Activated B cell treated with CpG ODN at 0.5 μM for 24 hours (primary cell): ENCODE measurements around the gene LAMA5. TPM values are rescaled to one million over a fixed set of nuclear protein-coding genes. Genes with fewer than 3 reads are reported as not detected.
A peak's percentile ranks its signal among the peaks of the same experiment; 100 is the strongest.

Experiments used
- ATAC-seq: fragments of 200-7000 bp; cut with Tn5 transposase; one replicate; pipeline ENCODE4 v1.10.0; 2021; ENCODE audit warnings: low read depth, mild to moderate bottlenecking, moderate library complexity
- CTCF ChIA-PET: fragments of 350-600 bp; sonication (Branson Sonifier 250); formaldehyde crosslinking; loops from one replicate; lab custom pipeline; 2021; ENCODE audit warnings: antibody characterized with exemption; lab: Charles Lee
- POLR2A ChIA-PET: fragments of 350-600 bp; sonication (Branson Sonifier 250); formaldehyde crosslinking; loops from one replicate; lab custom pipeline; 2021; ENCODE audit warnings: antibody characterized with exemption; lab: Charles Lee
- DNase-seq: peaks from one replicate; pipeline ENCODE4 v3.0.0; 2022
- H3K27ac Mint-ChIP-seq: one replicate; pipeline ENCODE4 v1.8.0; 2020; ENCODE audit warnings: mixed read lengths
- H3K27me3 Mint-ChIP-seq: one replicate; pipeline ENCODE4 v1.8.0; 2021; ENCODE audit warnings: mixed read lengths
- H3K36me3 Mint-ChIP-seq: one replicate; pipeline ENCODE4 v1.8.0; 2021; ENCODE audit warnings: low read depth, mixed read lengths
- H3K4me1 Mint-ChIP-seq: one replicate; pipeline ENCODE4 v1.8.0; 2021; ENCODE audit warnings: mixed read lengths
- H3K4me3 Mint-ChIP-seq: one replicate; pipeline ENCODE4 v1.8.0; 2020; ENCODE audit warnings: mild to moderate bottlenecking, mixed read lengths
- H3K9me3 Mint-ChIP-seq: one replicate; pipeline ENCODE4 v1.8.0; 2020; ENCODE audit warnings: mixed read lengths
- intact Hi-C: fragments of 100-400 bp; cut with micrococcal nuclease; formaldehyde crosslinking; loops from one replicate; pipeline ENCODE4 v1.15.1; 2024
- total RNA-seq: library from RNA; stranded (reverse); gene quantifications from 2 replicates; pipeline ENCODE4 v1.2.3, GENCODE V29; 2022
- TF ChIP-seq, protein P1 (sequence below): fragments of 200-600 bp; IDR thresholded peaks from one replicate; pipeline ENCODE4 v1.8.0; 2022; ENCODE audit warnings: antibody characterized with exemption, mild to moderate bottlenecking

LAMA5 gene
- total RNA-seq, 1 donor from 2014 or later = 24.8 TPM

DNA sequence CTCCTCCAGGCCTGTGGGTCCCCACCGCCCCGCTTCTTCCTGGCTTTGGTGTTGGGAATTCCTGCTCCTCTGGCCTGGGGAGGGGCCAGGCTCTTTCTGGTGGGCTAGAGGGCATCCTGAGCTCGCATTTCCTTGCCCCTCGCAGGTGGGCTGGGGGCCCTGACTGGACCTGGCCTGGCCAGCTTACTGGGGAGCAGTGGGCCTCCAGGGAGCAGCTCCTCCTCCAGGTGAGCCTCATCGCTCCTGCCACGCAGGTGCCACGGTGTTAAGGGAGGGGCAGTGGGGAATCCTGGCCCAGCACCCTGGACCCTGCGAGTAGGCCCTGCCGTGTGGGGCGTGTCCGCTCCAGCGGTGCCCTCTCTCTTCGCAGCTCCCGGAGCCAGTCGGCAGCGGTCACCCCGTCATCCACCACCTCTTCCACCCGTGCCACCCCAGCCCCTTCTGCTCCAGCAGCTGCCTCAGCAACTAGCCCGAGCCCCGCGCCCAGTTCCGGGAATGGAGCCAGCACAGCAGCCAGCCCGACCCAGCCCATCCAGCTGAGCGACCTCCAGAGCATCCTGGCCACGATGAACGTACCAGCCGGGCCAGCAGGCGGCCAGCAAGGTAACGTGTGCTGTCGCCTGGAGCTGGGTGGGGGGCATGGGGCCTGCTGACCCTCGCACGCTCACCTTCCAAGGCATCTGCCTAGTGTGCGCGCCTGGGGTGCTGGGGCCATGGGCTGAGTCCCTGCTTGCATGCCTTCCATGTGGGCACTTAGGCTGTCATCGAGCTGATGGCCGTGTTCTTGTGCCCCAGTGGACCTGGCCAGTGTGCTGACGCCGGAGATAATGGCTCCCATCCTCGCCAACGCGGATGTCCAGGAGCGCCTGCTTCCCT lies 59.6 kb downstream of the LAMA5 start:
- ChIA-PET CTCF (interaction anchor here (1.5 kb wide), 1 partner anchor 75 kb away, joined by 4 read pairs; no protein-coding TSS in a partner anchor), POLR2A (no interaction called here)
- Mint-ChIP-seq H3K27me3 (no peaks in the 10 kb centered on the region), H3K27ac (no peak overlapping the region), H3K36me3 (peaks cover 47% of the 10 kb centered on the region), H3K9me3 (no peaks in the 10 kb centered on the region), H3K4me1 (peaks cover 22% of the 10 kb centered on the region), H3K4me3 (no peak overlapping the region)
- intact Hi-C loops = no loop called here
- DNase-seq (no peak), ATAC-seq (no peak)
- TF ChIP-seq, protein P1, sequence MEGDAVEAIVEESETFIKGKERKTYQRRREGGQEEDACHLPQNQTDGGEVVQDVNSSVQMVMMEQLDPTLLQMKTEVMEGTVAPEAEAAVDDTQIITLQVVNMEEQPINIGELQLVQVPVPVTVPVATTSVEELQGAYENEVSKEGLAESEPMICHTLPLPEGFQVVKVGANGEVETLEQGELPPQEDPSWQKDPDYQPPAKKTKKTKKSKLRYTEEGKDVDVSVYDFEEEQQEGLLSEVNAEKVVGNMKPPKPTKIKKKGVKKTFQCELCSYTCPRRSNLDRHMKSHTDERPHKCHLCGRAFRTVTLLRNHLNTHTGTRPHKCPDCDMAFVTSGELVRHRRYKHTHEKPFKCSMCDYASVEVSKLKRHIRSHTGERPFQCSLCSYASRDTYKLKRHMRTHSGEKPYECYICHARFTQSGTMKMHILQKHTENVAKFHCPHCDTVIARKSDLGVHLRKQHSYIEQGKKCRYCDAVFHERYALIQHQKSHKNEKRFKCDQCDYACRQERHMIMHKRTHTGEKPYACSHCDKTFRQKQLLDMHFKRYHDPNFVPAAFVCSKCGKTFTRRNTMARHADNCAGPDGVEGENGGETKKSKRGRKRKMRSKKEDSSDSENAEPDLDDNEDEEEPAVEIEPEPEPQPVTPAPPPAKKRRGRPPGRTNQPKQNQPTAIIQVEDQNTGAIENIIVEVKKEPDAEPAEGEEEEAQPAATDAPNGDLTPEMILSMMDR = no peak

DNA sequence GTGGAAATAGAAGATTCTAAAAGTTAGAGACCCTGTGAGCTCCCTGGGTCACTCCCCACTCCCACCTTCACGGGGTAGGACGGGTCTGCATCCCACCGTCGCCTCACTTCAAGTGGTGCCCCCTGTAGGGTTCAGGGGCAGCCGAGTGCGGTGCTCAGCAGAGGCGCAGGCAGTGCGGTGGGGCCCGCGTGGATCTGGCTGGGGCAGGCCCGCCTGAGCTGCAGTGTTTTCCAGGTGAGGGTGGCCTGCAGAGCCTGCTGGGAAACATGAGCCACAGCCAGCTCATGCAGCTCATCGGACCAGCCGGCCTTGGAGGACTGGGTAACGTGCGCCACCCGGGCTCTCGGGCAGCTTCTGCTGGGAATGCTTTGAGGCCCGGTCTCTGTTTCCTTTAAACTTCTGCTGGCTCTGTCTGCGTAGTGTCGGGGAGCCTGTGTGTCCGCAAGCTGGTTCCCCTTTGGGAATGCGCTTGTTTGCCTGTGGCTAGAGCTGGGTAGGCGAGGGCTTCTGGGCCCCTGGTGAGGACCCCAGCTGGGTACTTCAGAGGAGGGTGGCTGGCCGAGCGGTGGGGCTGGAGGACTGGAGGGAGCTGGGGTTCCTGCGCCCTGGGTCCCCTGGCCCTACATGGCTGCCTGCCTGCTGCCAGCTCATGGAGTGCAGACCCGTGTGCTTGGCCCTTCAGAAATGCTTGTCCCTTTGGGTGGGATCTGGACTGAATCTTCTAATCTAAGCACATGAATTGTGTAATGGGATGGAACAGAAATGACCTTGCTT lies 60.5 kb downstream of the LAMA5 start:
- intact Hi-C loops = no loop called here
- DNase-seq (no peak), ATAC-seq (no peak)
- TF ChIP-seq, protein P1 = no peak
- POLR2A ChIA-PET = interaction anchor here (1.1 kb wide), 1 partner anchor 61 kb away, joined by 3 read pairs; no protein-coding TSS in a partner anchor
- Mint-ChIP-seq H3K27me3 (no peaks in the 10 kb centered on the region), H3K4me3 (no peak overlapping the region), H3K4me1 (peaks cover 26% of the 10 kb centered on the region), H3K27ac (no peak overlapping the region), H3K9me3 (no peaks in the 10 kb centered on the region), H3K36me3 (peaks cover 49% of the 10 kb centered on the region)
- CTCF ChIA-PET = interaction anchor here (1.5 kb wide), 1 partner anchor 76 kb away, joined by 4 read pairs; no protein-coding TSS in a partner anchor

DNA sequence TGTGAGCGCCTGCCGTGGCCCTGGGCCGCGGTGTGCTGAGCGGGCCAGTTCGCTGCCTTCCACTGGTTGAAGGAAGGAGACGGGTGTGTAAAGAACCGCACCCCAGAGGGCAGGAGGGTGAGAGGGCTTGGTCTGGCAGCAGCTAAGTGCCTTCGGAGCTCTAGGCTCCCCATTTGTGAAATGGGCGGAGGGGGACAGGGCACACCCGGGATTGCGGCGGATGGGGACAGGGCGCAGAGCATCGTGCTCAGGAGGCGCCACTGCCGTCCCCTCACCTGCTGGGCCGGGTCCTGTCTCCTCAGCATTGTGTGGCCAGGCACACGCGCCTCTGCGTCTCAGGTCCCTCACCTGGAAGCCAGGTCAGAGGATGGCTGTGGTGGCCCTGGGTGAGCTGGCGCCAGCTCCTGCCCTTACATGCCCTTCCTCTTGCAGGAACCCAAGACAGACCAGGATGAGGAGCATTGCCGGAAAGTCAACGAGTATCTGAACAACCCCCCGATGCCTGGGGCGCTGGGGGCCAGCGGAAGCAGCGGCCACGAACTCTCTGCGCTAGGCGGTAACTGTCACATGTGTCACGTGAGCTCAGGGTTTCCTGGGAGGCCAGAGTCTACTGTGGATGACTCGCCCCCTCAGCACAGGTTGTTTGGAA lies 61.2 kb downstream of the LAMA5 start:
- ChIA-PET CTCF (no interaction called here), POLR2A (interaction anchor here (1.1 kb wide), 1 partner anchor 62 kb away, joined by 3 read pairs; no protein-coding TSS in a partner anchor)
- TF ChIP-seq, protein P1 = no peak
- H3K27ac Mint-ChIP-seq = no peak overlapping the region
- peak overlapping the region; percentile 44 for H3K4me3 Mint-ChIP-seq
- H3K4me1 Mint-ChIP-seq = peaks cover 28% of the 10 kb centered on the region
- no peaks in the 10 kb centered on the region for H3K9me3 Mint-ChIP-seq
- H3K36me3 Mint-ChIP-seq = peaks cover 49% of the 10 kb centered on the region
- DNase-seq = no peak
- no peaks in the 10 kb centered on the region for H3K27me3 Mint-ChIP-seq
- no peak for ATAC-seq
- intact Hi-C loops = no loop called here

DNA sequence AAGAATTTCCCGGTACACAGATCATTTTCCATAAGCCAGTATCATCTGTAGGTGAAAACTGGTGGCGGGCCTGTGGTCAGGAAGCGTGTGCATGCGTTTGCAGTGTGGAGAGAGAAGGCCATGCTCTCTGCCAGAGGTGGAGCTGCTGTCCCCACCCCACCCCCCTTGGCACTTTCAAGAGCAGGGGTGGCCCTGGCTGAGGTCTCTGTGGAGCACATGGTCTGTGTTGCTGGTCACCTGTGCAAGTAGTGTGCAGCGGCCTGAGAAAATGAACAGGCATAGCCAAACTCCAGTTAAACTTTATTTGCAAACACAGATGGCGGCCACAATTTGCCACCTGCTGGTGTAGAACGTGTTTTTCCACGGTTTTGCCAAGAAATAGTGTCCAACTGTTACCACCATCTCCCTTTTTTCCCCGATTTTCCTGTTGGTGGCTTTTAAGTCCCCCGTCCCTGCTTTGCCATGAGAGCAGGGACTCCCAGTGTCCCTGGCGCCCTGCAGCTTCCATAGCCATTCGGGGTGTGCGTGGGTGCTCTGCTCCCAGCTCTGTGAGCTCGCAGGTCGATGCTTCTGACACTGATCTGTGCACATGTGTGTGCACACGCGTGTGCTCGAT lies 61.9 kb downstream of the LAMA5 start:
- ATAC-seq = no peak
- Mint-ChIP-seq H3K27me3 (no peaks in the 10 kb centered on the region), H3K36me3 (peaks cover 49% of the 10 kb centered on the region), H3K4me1 (peaks cover 28% of the 10 kb centered on the region), H3K9me3 (no peaks in the 10 kb centered on the region), H3K4me3 (peak overlapping the region; percentile 44), H3K27ac (no peak overlapping the region)
- ChIA-PET POLR2A (interaction anchor here (1.1 kb wide), 1 partner anchor 62 kb away, joined by 3 read pairs; no protein-coding TSS in a partner anchor), CTCF (no interaction called here)
- DNase-seq = no peak
- TF ChIP-seq, protein P1 = no peak
- intact Hi-C loops = no loop called here
